SK-N-SH treated with all-trans-retinoic acid at 6 μM for 48 hours (cell line): ENCODE results near the gene PLPP7.

Experiments used
- ATAC-seq: fragments of 200-7000 bp; cut with Tn5 transposase; 3 replicates; pipeline ENCODE4 v1.9.1; 2020; ENCODE audit warnings: mild to moderate bottlenecking, moderate library complexity
- ARNTL ChIP-seq: fragments of 450-650 bp; formaldehyde crosslinking; IDR thresholded peaks from 2 replicates; pipeline ENCODE4 v1.5.0; 2020; ENCODE audit warnings: low read depth, mild to moderate bottlenecking, moderate library complexity, borderline replicate concordance
- BACH2 ChIP-seq: fragments of 250-450 bp; sonication (Bioruptor Pico); IDR thresholded peaks from 2 replicates; pipeline ENCODE4 v1.9.0; 2021; ENCODE audit warnings: mild to moderate bottlenecking, borderline replicate concordance
- CSDC2 ChIP-seq: fragments of 250-450 bp; sonication (Bioruptor Pico); IDR thresholded peaks from 2 replicates; pipeline ENCODE4 v1.5.0; 2020; ENCODE audit warnings: mild to moderate bottlenecking, moderate library complexity
- ESRRG ChIP-seq: fragments of 250-450 bp; sonication (Bioruptor Pico); IDR thresholded peaks from 2 replicates; pipeline ENCODE4 v1.6.1; 2021; ENCODE audit warnings: mild to moderate bottlenecking
- GLIS3 ChIP-seq: fragments of 250-450 bp; sonication (Bioruptor Pico); IDR thresholded peaks from 2 replicates; pipeline ENCODE4 v1.5.0; 2020; ENCODE audit warnings: mild to moderate bottlenecking, moderate library complexity
- ISL1 ChIP-seq: fragments of 250-450 bp; sonication (Bioruptor Pico); IDR thresholded peaks from 2 replicates; pipeline ENCODE4 v2.1.2; 2022; ENCODE audit warnings: mild to moderate bottlenecking, moderate library complexity
- OSR1 ChIP-seq: fragments of 250-450 bp; sonication (Bioruptor Pico); IDR thresholded peaks from 2 replicates; pipeline ENCODE4 v1.8.0; 2022; ENCODE audit warnings: moderate library complexity, mild to moderate bottlenecking, inconsistent platforms
- PPARA ChIP-seq: fragments of 250-450 bp; sonication (Bioruptor Pico); IDR thresholded peaks from 2 replicates; pipeline ENCODE4 v1.5.0; 2020; ENCODE audit warnings: mild to moderate bottlenecking, borderline replicate concordance
- RARB ChIP-seq: fragments of 250-450 bp; sonication (Bioruptor Pico); IDR thresholded peaks from 2 replicates; pipeline ENCODE4 v1.8.0; 2021; ENCODE audit warnings: mild to moderate bottlenecking, moderate library complexity
- SNAI2 ChIP-seq: fragments of 250-450 bp; sonication (Bioruptor Pico); IDR thresholded peaks from 2 replicates; pipeline ENCODE4 v1.5.0; 2020; ENCODE audit warnings: mild to moderate bottlenecking, moderate library complexity
- TCF4 ChIP-seq: fragments of 250-450 bp; sonication (Bioruptor Pico); IDR thresholded peaks from 2 replicates; pipeline ENCODE4 v1.8.0; 2021; ENCODE audit warnings: mild to moderate bottlenecking, moderate library complexity, borderline replicate concordance
- TOX ChIP-seq: fragments of 250-450 bp; sonication (Bioruptor Pico); IDR thresholded peaks from 2 replicates; pipeline ENCODE4 v1.8.0; 2021; ENCODE audit warnings: mild to moderate bottlenecking, moderate library complexity, borderline replicate concordance
- ZC3H10 ChIP-seq: fragments of 250-450 bp; sonication (Bioruptor Pico); IDR thresholded peaks from 2 replicates; pipeline ENCODE4 v1.5.1; 2021; ENCODE audit warnings: mild to moderate bottlenecking, moderate library complexity
- ZFP3 ChIP-seq: fragments of 250-450 bp; sonication (Bioruptor Pico); IDR thresholded peaks from 2 replicates; pipeline ENCODE4 v1.5.0; 2020; ENCODE audit warnings: mild to moderate bottlenecking, moderate library complexity
- ZFP30 ChIP-seq: fragments of 450-650 bp; formaldehyde crosslinking; IDR thresholded peaks from 2 replicates; pipeline ENCODE4 v1.5.0; 2022; ENCODE audit warnings: mild to moderate bottlenecking, moderate library complexity
- ZNF565 ChIP-seq: fragments of 450-650 bp; formaldehyde crosslinking; conservative IDR thresholded peaks from 2 replicates; pipeline ENCODE4 v1.5.0; 2020; ENCODE audit warnings: low read depth, mild to moderate bottlenecking, moderate library complexity
- ZNF70 ChIP-seq: fragments of 450-650 bp; formaldehyde crosslinking; IDR thresholded peaks from 2 replicates; pipeline ENCODE4 v1.5.0; 2020; ENCODE audit warnings: mild to moderate bottlenecking, moderate library complexity
- ZNF8 ChIP-seq: fragments of 450-650 bp; formaldehyde crosslinking; IDR thresholded peaks from 2 replicates; pipeline ENCODE4 v1.5.0; 2020; ENCODE audit warnings: mild to moderate bottlenecking, moderate library complexity
- TF ChIP-seq, protein P1 (sequence below): fragments of 250-450 bp; sonication (Bioruptor Pico); IDR thresholded peaks from 2 replicates; pipeline ENCODE4 v1.5.1; 2021; ENCODE audit warnings: mild to moderate bottlenecking, moderate library complexity
- TF ChIP-seq, protein P2 (sequence below): fragments of 250-450 bp; sonication (Bioruptor Pico); IDR thresholded peaks from 2 replicates; pipeline ENCODE4 v1.5.0; 2020; ENCODE audit warnings: mild to moderate bottlenecking, moderate library complexity
- TF ChIP-seq, protein P3 (sequence below): fragments of 250-450 bp; sonication (Bioruptor Pico); IDR thresholded peaks from 2 replicates; pipeline ENCODE4 v1.8.0; 2021; ENCODE audit warnings: low read depth, mild to moderate bottlenecking, moderate library complexity, borderline replicate concordance
- TF ChIP-seq, protein P4 (sequence below): fragments of 250-450 bp; sonication (Bioruptor Pico); IDR thresholded peaks from 2 replicates; pipeline ENCODE4 v1.8.0; 2020; ENCODE audit warnings: mild to moderate bottlenecking, moderate library complexity, borderline replicate concordance

PLPP7 gene

DNA sequence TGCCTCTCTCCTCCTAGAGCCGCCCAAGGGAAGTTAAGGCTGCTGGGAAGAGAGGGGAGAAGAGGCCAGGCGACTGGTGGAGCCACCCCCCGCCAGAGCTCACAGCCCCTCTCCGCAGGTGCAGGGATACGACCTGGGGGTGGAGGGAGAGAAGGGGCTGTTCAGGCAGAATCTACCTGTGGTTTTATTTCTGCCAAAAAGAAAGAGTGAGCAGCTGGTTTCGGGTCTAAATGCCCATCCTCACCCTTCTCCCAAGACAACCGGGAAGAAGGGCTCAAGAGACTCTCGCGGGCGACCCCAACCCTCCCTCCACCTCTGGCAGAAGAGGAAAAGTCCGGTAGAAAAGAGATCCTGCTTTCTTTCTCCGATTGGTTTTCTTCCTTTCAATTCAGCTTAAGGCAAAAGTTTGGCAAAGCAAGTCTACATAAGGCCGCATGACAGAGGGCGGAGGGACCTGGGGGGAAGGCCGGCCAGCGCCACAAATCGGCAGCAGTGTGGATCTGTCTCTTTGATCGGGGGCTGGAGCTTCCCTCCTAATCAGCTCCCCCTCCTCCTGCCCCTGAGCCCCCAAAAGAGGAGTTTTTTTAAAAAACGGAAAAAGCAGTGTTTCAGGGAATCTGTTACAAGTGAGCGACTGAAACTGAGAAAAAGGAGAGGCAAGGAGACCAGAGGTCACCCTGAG lies 29.5 kb upstream of the PLPP7 start:
- TF ChIP-seq ZFP30 (CRISPR knock-in tag) (no peak), GLIS3 (CRISPR knock-in tag) (no peak), CSDC2 (CRISPR knock-in tag) (no peak), BACH2 (CRISPR knock-in tag) (no peak), TOX (no peak), SNAI2 (CRISPR knock-in tag) (no peak), RARB (CRISPR knock-in tag) (no peak), ZNF70 (CRISPR knock-in tag) (no peak), PPARA (CRISPR knock-in tag) (no peak), ZNF565 (CRISPR knock-in tag) (no peak), ESRRG (no peak), ISL1 (no peak), ZC3H10 (CRISPR knock-in tag) (no peak), TCF4 (no peak), ZNF8 (no peak), ZFP3 (CRISPR knock-in tag) (no peak)
- TF ChIP-seq, protein P1, sequence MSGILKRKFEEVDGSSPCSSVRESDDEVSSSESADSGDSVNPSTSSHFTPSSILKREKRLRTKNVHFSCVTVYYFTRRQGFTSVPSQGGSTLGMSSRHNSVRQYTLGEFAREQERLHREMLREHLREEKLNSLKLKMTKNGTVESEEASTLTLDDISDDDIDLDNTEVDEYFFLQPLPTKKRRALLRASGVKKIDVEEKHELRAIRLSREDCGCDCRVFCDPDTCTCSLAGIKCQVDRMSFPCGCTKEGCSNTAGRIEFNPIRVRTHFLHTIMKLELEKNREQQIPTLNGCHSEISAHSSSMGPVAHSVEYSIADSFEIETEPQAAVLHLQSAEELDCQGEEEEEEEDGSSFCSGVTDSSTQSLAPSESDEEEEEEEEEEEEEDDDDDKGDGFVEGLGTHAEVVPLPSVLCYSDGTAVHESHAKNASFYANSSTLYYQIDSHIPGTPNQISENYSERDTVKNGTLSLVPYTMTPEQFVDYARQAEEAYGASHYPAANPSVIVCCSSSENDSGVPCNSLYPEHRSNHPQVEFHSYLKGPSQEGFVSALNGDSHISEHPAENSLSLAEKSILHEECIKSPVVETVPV (CRISPR knock-in tag): no peak
- TF ChIP-seq, protein P2, sequence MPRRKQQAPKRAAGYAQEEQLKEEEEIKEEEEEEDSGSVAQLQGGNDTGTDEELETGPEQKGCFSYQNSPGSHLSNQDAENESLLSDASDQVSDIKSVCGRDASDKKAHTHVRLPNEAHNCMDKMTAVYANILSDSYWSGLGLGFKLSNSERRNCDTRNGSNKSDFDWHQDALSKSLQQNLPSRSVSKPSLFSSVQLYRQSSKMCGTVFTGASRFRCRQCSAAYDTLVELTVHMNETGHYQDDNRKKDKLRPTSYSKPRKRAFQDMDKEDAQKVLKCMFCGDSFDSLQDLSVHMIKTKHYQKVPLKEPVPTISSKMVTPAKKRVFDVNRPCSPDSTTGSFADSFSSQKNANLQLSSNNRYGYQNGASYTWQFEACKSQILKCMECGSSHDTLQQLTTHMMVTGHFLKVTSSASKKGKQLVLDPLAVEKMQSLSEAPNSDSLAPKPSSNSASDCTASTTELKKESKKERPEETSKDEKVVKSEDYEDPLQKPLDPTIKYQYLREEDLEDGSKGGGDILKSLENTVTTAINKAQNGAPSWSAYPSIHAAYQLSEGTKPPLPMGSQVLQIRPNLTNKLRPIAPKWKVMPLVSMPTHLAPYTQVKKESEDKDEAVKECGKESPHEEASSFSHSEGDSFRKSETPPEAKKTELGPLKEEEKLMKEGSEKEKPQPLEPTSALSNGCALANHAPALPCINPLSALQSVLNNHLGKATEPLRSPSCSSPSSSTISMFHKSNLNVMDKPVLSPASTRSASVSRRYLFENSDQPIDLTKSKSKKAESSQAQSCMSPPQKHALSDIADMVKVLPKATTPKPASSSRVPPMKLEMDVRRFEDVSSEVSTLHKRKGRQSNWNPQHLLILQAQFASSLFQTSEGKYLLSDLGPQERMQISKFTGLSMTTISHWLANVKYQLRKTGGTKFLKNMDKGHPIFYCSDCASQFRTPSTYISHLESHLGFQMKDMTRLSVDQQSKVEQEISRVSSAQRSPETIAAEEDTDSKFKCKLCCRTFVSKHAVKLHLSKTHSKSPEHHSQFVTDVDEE: no peak
- TF ChIP-seq, protein P3, sequence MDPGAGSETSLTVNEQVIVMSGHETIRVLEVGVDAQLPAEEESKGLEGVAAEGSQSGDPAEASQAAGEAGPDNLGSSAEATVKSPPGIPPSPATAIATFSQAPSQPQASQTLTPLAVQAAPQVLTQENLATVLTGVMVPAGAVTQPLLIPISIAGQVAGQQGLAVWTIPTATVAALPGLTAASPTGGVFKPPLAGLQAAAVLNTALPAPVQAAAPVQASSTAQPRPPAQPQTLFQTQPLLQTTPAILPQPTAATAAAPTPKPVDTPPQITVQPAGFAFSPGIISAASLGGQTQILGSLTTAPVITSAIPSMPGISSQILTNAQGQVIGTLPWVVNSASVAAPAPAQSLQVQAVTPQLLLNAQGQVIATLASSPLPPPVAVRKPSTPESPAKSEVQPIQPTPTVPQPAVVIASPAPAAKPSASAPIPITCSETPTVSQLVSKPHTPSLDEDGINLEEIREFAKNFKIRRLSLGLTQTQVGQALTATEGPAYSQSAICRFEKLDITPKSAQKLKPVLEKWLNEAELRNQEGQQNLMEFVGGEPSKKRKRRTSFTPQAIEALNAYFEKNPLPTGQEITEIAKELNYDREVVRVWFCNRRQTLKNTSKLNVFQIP (CRISPR knock-in tag): no peak
- ATAC-seq: no peak

DNA sequence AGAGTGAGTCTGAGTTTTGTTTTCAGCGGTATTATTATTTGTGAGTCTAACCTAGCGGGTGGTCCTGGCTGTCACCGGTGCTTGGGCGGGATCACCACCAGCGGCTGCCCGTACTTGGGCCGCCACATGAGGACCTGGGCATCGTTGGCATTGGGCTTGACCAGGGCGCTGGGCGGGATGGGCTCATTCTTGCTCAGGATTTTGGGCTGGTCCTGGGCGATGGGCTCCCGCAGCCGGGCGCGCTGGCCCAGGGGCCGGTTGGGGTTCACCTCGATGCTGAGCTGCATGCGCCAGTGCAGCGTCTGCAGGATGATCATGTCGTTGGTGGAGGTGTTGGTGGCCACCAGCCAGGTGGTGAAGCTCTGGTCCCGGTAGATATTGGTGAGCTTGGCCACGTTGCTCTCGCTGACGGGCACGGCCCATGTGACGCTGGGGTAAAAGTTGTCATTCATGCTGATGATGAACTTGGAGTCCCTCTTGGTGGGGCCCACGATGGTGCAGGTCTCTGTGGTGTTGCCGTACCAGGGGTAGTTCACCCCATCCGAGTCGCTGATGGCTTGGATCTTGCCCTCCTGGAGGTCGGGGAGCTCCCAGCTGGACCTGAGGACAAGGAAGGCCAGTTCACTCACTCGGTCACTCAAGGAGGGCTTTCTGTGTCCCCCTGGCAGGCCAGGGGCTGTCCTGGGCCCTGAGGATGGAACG lies 28.6 kb upstream of the PLPP7 start:
- no peak for TF ChIP-seq TOX
- TF ChIP-seq OSR1: no peak
- TF ChIP-seq PPARA (CRISPR knock-in tag): no peak
- TF ChIP-seq ZFP3 (CRISPR knock-in tag): no peak
- TF ChIP-seq, protein P4, sequence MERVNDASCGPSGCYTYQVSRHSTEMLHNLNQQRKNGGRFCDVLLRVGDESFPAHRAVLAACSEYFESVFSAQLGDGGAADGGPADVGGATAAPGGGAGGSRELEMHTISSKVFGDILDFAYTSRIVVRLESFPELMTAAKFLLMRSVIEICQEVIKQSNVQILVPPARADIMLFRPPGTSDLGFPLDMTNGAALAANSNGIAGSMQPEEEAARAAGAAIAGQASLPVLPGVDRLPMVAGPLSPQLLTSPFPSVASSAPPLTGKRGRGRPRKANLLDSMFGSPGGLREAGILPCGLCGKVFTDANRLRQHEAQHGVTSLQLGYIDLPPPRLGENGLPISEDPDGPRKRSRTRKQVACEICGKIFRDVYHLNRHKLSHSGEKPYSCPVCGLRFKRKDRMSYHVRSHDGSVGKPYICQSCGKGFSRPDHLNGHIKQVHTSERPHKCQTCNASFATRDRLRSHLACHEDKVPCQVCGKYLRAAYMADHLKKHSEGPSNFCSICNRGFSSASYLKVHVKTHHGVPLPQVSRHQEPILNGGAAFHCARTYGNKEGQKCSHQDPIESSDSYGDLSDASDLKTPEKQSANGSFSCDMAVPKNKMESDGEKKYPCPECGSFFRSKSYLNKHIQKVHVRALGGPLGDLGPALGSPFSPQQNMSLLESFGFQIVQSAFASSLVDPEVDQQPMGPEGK (CRISPR knock-in tag): no peak
- TF ChIP-seq ZNF8: no peak
- no peak for TF ChIP-seq ARNTL (CRISPR knock-in tag)
- TF ChIP-seq, protein P3 (CRISPR knock-in tag): no peak
- TF ChIP-seq, protein P2: no peak
- TF ChIP-seq TCF4: no peak
- no peak for TF ChIP-seq GLIS3 (CRISPR knock-in tag)
- TF ChIP-seq ESRRG: no peak
- no peak for TF ChIP-seq RARB (CRISPR knock-in tag)
- TF ChIP-seq, protein P1 (CRISPR knock-in tag): no peak
- no peak for TF ChIP-seq BACH2 (CRISPR knock-in tag)
- no peak for TF ChIP-seq ZFP30 (CRISPR knock-in tag)
- ATAC-seq: no peak
